HPDE6-E6E7 (cell line): ENCODE results near the gene IST1.
A peak's percentile ranks its signal among the peaks of the same experiment; 100 is the strongest.
"Not testable (repeated sequence)": the region's sequence is repeated elsewhere in the genome, so short reads cannot be mapped to it uniquely, and the experiment has no call there.

Source experiments
- DNase-seq: peaks from one replicate; pipeline ENCODE4 v3.0.0; 2011; ENCODE audit warnings: missing footprints; ENCODE audit errors: extremely low spot score

IST1 gene

DNA sequence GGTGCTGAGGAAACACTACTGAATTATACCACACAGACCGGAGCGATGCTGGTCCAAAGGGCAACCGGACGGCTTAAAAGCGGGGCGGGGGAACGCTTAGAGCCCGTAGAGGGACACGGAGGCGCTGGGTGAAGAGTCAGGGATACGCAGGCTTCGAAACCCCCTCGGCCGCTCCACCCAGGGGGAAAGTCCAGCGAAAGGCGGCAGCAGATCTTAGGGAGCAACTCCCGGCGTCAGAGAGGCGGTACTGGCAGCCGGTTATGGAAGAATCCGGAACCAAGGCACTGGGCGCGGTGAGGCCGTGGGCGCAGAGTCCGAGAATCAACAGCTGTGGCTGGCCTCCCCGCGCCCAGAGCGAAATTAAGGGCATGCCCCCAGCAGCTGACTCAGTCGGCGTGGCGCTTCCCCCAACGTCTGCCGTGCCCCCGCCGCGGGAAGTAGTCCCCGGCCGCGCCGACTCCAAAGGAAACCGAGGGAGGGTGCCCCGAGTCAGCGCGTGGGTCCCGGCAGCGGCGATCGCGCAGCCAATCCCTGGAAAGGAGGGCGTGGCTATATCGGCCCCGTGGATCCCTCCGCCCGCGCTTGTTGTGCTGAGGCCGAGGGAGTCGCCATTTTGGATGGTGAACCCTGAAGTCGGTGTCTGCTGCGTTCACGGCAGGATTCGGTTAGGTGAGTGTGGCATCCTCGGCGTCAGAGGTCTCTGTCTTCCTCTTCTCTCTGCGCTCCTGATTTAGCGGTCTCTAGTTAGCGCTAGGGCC lies at the start of gene IST1:
Gene IST1, plus strand, starts transcription at position 611 of the 758 bp plus-strand sequence. CDS start 20,110 bp downstream, outside the sequence.
- DNase-seq: peak; percentile 100

DNA sequence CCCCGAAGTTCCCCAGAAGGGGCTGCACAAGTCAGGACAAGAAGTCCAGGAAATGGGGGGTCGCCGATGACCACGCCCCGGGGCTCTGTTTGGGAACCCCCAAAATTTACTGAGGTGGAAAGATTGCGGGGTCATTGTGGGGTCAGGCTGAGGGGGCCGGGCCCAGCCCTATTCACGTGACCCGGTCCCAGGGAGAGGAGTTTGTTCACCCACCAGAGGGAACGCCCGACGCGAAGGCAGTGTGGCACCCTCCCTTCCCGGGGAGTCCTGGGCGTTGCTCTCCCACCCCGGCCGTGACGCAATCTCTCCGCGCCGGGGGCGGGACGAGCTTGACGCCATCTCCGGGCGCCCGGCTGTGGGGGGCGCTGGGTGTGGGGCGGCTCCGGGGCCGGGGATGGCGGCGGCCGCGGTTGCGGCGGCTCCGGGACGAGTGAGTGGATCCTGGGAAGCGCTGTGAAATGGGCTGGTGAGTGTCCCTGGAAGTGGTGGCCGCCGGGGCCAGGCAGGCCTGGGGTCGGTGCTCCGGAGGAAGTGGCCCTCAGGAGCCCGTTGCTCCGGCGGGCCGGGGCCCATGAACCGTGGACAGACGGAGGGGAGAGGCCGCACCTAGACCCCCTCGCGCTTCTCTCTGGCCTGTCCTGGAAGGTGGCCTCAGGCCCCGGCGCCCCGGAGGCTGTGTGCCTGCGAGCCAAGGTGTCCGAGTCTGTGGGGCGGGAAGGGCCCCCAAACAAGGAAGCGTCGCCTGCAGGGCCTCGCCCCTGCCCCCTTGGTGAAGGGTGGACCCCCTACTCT lies 49.5 kb upstream of the IST1 start, which contains the start of gene ATXN1L:
Gene ATXN1L, plus strand, starts transcription at position 338 of the 792 bp plus-strand sequence. CDS start 3,765 bp downstream, outside the sequence.
- DNase-seq: peak; percentile 99

DNA sequence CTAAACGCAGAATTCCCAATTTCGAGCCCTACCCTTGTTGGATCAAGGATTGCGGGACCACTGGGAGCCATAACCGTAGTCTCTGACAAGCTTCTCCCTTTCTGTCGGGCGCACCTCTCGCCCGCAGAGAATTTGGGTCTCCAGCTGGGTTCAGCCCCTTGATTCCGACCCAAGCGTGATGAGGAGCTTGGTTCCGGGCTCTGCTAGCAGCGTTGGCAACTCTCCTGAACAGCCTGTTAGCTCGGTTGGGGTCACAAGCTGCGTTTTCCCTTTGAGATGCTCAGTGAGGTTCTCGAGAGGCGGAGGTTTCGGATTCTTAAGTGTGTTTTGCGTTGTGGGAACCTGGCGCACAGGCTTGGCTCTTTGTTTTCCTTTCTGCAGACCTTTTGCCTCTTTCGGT lies 48.9 kb upstream of the IST1 start:
- no peak for DNase-seq

DNA sequence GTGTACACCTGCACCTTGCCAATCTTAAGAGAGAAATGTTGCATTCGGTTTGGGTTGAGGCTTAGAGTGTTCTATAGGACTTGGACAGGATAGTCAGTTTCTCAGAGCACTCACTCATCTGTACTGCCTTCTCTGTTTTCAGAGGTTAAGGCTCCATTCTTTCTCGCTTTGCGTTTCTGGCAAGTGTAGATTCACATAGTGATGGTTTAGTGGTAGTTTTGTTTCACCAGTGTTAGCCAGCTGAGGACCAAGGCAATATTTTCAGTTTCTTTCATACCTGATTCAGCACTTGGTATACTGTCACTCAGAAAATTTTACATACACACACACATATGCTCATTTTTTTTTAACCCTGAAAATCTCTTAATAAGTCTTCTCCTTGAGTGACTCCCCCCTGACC lies 48.2 kb upstream of the IST1 start:
- no peak for DNase-seq

DNA sequence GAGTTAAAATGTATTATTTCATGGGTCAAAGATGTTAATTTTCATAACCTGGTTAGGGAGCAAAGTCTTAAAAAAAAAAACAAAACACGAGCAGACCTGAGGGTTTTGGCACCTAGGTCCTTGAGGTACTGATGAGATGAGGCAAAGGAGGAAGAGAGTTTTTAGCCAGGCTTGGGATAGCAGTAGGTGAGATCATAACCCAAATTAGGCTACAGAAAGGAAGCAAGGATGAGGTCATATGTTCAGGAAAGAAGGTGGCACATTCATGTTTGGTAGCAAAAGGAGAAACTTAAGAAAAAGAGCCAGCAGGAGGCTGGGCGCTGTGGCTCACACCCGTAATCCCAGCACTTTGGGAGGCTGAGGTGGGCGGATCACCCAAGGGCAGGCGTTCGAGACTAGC lies 46.7 kb upstream of the IST1 start:
- no peak for DNase-seq

DNA sequence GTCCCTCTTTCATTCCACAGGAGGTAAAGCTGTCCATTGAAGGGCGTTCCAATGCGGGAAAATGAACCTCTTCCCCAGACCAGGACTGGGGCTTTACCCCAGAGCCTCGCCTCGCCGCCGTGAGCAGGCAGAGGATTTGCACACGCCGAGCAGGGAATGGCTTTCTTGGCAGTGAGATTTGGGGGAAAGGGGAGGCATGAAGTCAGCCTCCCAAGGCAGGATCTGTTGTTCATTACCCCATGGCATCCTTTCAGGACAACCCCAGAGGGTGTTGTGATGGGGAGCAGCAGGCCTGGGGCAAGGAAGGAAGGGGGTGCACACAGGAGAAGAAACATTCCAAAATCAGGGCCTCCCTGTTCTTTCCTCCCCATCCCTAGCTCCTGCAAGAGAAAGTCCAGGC lies 43.6 kb upstream of the IST1 start:
- no peak for DNase-seq

DNA sequence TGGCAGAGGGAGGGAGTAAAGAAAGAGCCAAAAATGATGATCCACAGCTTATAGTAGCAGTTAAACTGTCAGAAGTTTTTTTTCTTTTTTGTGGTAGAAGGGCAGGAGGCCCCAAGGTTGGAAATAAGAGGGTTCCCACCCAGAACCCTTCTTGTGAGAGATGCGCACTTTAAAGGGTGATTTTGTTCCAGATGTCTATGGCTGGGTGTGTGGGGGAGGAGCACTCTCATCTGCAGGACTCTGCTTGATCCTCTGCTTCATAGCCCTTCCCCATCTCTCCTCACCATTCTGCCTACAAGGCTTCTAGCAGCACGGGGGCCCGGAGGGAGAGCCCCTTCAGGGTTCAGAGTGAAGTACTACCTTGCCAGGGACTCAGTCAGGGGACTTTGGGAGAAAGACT lies 43.2 kb upstream of the IST1 start:
- no peak for DNase-seq

DNA sequence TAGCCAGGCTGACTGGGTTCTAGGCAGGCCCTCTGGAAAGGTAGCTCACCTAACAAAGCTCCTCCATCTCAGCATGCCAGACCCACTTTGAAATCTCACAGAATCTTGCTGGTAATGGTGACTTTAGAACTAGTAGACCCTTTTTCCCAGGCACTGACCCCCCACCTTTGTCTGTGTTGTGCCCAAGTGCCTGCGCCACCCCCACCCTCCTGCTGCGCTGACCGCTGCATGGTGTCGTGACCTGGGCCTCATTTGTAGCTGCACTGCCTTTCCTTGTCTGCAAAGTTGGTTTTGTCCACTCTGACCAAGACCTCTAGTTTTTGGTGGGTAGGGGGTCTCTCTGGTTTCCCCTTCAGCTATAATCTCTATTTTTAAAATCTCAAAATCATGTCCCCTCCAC lies 42.8 kb upstream of the IST1 start:
- DNase-seq: no peak

DNA sequence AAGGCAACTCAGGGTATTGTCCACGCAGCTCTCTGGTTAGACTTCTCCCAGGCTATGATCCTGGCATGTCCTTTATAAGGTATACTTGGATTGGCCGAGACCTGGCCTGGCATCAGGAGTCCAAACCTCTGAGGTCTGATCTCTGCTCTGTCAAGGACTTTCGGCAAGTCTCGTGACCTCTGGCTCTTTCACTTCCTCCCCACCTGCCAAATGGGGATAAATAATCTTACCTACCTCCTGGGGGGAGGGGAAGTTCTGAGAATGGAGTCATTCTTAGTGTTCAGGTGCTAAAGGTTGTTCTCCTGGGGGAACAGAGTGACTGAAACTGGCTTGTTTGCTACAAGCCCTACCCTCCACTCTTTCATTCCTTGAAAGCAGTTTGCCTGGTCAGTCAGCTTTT lies 41.9 kb upstream of the IST1 start:
- no peak for DNase-seq

DNA sequence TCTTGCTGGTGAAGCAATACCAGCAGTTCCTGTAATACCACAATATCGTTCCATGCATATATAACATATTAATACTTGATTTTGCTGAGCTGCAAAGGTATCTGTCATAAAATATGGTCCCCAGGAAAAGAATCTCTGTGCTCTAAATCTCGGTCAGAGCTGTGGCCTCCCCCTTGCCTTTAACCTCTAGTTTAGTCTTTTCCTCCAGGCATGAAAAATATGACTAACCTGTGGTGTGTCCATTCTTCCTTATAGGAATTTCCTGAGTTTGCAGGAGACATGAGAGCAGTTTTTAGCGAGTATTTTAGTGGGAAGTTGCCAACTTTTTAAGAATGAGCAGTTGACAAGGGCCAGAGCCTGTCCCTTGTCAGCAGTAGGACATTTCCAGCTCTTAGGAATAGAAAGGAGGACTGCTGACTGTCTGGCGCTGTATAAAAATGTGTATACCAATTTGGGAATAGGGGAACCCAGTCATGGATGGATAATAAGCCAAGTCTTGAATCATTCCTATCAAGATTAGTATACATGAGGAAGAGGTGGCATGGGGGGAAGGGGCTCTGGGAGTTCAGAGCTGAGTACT lies 40.9 kb upstream of the IST1 start:
- DNase-seq: no peak

DNA sequence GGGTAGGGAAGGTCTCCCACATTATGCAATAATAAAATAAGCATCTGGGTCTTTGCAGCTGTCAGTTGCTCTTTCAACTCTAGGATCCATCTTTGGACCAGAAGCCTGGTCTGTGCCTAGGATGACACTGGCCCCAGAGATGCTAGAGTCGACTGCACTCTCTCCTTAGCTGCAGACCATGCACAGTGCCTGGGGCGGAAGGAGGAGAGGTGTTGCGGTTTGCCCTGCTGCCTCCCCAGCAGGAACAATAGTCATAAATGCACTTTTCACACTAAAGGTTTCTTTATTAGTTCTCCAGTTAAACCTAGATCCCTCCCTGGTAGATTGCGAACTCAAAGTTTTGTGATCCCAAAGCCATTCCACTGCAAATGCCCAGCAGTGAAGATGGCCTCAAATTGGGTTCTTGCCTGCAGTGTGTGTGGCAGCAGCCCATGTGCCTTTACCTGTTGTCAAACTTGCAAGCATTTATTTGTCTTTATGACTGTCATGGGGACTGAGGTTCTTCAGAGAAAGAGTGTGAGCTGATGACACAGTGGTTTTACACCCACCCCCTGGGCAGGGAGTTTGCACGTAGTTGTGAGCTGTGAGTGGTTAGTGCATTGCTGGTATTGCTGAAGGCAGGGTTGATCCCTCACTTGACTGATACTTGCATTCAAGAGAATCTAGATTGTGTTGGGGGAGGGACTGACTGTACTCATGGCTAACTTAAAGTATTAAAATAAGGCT lies 39.2 kb upstream of the IST1 start:
- DNase-seq: no peak

DNA sequence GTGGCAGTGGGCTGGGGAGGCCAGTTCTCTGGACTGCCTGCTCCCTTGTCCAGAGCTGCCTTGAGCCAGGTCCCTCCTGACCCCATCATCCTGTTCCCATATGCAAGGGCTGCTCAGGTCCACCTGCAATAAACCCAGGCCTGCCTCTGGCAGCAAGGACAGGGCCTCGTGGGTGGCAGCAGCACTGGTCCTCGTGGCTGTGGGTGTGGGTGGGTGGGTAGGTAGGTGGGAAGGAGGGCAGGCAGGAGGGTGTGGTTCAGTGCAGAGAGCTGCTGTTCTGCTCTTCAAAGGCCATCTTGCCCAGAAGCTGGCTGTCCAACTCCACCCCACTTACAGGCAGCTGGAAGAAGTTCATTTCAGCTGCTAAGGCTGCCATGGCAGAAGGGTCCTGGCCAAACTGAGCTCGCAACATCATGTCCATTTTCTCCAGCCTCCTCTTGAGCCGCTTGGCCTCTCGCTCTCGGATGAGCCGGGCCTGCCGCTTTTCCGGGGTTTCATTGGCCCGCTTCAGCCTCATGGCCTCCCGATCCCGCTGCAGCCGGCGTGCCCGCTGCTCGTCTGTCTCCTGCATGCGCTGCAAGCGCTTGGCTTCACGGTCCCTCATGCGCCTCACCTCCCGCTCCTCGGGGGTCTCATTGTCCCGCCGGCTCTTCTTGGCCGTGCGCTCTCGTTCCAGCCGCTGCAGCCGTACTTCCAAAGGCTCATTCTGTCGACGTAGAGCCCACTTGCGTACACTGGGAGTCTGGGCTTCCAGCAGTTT lies 35.4 kb upstream of the IST1 start:
- no peak for DNase-seq

DNA sequence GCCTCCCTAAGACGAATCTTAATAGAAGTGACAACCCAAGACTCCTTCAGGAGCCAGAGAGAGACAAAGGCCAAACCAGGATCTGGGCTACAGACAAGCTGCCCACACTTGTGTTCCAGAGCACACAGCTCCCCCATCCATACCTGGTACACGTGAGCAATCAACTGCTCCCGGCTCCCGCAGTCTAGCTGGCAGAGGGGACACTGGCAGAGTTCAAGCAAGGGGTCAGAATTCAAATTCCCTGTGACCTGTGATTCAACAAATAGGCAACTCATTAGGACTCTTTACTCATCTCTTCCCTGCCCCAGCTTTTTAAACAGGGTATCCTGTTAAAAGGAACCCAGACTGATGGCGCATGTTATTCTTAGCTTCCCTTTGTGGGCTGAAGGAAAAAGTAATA lies 31.3 kb upstream of the IST1 start:
- no peak for DNase-seq

DNA sequence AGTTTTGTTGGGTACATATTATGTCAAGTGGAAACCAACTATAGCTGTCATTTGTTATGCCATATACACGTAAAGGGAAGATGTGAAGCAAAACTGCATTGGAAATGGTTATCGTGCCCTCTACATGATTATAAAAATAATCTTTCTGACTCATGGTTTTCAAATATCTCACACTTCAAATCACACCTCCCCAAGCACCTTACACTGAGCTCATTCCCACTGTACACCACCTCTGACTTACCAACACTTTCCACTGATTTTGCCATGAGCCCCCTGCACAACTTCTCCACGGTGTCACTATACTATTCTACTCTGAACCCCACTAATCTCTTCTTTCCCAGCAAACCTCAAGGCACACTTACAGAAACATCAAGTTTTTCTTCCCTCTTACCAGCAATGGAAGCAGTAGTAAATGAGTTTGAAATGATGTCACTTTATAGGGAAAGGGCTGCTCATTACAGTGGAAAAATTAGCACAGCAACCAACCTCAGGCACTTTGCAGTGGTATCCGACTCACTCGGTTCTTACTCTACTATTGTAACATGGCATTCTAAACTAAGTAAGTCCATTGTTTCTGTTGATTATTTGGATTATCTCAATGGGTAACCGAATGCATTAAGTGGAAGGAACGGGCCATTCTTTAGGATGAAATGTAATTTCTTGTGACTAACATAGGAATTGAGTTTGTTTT lies 30.0 kb upstream of the IST1 start:
- no peak for DNase-seq

DNA sequence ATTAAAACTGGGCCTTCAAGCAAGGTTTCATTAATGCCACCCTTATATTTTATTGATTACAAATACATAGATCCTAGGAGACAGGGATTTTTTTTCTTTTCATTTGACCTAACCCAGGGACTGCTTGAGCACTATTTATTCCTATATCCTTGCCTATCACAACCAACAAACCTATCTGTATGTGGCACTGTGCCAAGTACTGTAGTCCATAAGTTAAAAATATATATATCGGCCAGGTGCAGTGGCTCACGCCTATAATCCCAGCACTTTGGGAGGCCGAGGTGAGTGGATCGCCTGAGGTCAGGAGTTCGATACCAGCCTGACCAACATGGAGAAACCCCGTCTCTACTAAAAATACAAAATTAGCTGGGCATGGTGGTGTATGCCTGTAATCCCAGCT lies 28.2 kb upstream of the IST1 start:
- not testable (repeated sequence) for DNase-seq

DNA sequence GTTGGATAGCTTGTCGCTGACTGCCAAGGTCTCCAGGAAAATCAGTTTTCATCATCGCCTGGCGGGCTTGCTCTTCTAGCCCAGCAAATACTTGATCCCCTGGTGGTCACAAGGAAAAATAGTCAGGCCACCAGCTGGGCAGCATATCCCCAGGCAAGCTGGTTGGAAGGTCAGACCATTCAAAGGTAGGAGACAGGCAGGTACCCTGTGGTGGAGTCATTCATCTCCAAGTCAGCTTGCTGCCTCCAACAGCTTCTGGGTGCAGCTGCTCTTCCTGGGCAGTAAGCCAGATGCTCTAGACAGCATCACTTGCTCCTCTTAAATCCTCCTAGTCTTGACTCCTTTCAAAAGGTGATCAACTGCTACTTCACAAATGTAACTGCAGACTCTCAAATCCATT lies 27.4 kb upstream of the IST1 start:
- DNase-seq: no peak

DNA sequence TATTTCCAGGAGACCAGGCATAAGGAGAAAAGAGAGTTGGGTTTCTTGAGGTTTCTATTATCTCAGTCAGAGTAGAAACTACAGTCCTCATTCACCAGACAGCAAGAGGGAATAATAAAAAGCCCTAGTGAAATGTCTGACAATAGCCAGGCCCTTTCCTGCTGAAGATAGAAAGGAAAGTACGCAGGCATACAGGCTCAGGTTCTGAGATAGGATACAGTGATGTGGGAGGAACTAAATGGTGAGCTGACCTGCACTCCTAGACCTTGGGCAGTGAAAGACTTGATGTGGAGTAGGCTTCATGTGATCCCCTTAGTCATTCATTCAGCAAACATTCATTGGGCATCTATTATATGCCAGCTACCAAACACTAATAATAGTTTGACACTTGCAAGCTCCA lies 26.2 kb upstream of the IST1 start:
- no peak for DNase-seq

DNA sequence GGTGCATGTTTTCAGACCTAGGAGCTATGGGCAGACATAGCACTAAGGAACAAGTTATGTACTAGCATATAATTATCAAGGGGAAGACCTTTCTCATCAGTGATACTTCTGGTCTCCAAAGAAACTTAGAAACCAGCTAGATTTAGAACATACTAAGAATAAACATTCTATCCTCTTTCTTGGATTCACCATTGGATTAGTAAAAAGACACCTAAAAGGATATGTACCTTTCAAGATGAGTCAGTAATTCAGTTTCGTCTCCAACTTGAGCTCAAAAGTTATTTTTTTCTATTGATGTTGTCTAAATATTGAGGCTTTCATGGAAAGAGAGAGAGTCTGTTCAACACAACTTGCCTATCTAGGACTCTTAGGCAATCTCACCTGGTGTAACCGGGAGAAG lies 24.5 kb upstream of the IST1 start:
- DNase-seq: no peak

DNA sequence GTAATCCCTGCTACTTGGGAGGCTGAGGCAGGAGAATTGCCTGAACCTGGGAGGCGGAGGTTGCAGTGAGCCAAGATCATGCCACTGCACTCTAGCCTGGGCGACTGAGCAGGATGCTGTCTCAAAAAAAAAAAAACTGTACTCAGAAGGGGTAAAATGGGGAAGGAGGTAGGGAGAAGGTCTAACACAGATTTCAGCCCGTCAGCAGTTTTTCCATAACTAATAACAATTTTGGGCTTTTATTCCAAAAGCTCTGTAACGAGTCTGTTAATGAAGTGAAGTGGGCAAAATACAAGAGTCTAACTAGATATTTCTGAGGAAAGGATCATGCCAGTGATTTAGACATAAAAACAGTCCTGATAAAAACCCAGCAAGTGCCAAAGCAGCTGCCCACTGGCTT lies 22.1 kb upstream of the IST1 start:
- DNase-seq: no peak

DNA sequence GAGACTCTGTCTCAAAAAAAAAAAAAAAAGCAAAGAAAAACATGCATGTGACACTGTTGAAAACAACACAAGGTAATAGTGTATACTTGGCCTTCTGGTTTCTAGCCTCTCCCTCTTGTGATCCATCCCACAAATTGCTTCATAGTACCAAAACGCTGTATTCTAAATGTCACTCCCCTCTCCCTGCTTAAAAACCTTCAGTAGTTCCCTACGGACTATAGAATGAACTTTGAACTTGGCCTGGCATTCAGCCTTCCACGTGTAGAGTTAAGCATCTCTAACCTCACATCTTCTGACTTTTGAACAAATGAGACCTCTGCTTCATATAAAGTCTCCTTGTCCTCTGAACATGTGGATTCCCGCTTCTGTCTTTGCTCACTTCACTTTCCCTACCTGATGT lies 16.4 kb upstream of the IST1 start:
- DNase-seq: no peak

DNA sequence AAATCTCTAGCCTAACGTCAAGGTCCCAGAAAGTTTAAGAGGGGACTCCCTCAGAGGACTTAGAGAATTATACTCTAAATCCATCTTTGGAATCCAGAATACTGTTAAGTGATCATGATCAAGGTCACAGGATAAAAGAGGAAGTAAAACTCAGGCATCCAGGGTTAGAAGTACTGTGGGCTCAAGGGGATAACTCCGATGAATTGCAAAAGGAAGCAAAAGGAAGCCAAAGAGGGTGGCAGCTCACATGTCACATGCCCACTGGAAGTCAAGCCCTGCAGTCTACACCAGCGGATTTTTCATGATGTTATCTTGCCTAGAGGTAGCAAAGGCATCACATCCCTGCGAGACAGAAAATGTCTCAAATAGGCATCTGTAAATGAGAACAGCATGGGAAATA lies 15.2 kb upstream of the IST1 start:
- DNase-seq: no peak
